GM13976 (cell line): ENCODE measurements around the gene HSPBAP1.
"Not testable (repeated sequence)": the region's sequence is repeated elsewhere in the genome, so short reads cannot be mapped to it uniquely, and the experiment has no call there.

Experiments
- DNase-seq: peaks from one replicate; pipeline ENCODE4 v3.0.0; 2012; ENCODE audit warnings: low spot score
- CTCF ChIP-seq: IDR thresholded peaks from 2 replicates; pipeline ENCODE4 v1.5.1; 2012; ENCODE audit warnings: borderline replicate concordance, mild to moderate bottlenecking; ENCODE audit not compliant: insufficient read depth; ENCODE audit errors: extremely low read depth, missing control alignments, control extremely low read depth
- in situ Hi-C: fragments of 300-500 bp; cut with MboI; formaldehyde crosslinking; loops from one replicate; pipeline ENCODE4 v1.12.0; 2022; ENCODE audit warnings: low sequenced_read_pairs, mixed read lengths, inconsistent platforms; ENCODE audit not compliant: unreplicated experiment

HSPBAP1 gene

GRCh38 chr3:122743581-122744120 lies 50.0 kb downstream of the HSPBAP1 start:
- in situ Hi-C loops = no loop called here
- DNase-seq = no peak
- TF ChIP-seq CTCF = no peak

GRCh38 chr3:122742234-122742633 lies 51.4 kb downstream of the HSPBAP1 start:
- no peak for TF ChIP-seq CTCF
- in situ Hi-C loops = no loop called here
- DNase-seq = no peak

GRCh38 chr3:122739172-122739571 lies 54.5 kb downstream of the HSPBAP1 start:
- in situ Hi-C loops = no loop called here
- no peak for DNase-seq
- TF ChIP-seq CTCF = no peak

- DNase-seq, in situ Hi-C loops: not testable (repeated sequence)
These were observed 60.7 kb downstream of the HSPBAP1 start for GRCh38 chr3:122732682-122733525.

- no peak for DNase-seq
- TF ChIP-seq CTCF = no peak
- in situ Hi-C loops = no loop called here
These were observed 63.4 kb downstream of the HSPBAP1 start for GRCh38 chr3:122730240-122730639.

- DNase-seq = no peak
- in situ Hi-C loops = no loop called here
- TF ChIP-seq CTCF = no peak
These were observed 64.7 kb downstream of the HSPBAP1 start for GRCh38 chr3:122728756-122729514.

GRCh38 chr3:122728186-122728585 lies 65.4 kb downstream of the HSPBAP1 start:
- in situ Hi-C loops = no loop called here
- TF ChIP-seq CTCF = no peak
- DNase-seq = no peak
